ENCODE results near the gene ZNF516. TPM values are rescaled to one million over a fixed set of nuclear protein-coding genes. Genes with fewer than 3 reads are reported as not detected.

The ZNF516 gene
- total RNA-seq, 1 experiment from 2014 or later, result 25.5 TPM

DNA sequence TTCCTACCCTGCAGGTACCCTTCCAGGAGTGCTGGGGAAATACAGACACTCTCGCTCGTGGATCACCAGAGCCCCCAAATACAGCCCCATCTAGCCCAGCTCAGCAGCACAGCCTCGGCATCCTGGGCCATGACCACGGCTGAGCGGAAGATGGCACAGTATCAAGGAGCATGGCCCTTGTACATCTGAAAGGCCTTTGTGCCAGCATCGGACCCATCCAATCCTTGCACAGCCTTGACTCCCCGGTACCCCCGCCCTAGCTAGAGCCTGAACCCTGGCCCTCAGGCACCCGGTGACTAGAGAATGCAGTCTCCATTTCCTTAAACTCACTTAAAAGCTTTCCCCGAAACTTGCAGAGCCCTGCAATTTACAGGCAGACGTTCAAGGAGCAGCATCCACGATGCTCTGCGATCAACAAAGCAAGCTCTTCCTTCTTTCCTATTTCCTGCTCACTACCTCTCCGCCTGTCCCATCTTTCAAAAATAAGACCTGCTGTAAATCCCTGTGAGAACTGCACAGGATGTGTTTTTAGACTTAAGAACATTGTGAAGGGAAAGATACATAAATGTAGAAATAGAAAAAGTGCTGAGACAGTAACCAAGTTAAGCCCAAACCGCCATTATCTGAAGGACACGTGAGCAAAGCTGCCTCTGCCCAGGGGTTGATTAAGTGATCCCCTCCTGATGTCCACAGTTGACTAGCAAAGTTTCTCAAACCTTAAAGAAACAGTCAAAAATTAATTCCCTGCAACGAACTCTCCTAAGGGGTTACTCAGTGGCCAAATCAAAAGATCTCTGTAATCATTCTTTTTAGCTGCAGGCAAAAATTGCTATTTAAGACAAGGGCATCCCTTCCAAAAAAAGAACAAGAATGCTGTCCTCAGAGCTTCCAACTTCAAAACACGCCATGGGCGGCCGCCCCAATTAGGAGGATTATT, 48.5 kb downstream of the ZNF516 start:
- Histone ChIP-seq H3K9me3 (no peaks in the 10 kb centered on the region), H3K4me3 (ENCODE audit: low read depth, low read length) (no peak overlapping the region), H3K27me3 (replicated peaks; ENCODE audit: control insufficient read depth, insufficient read depth, low read length) (no peaks in the 10 kb centered on the region), H3K36me3 (ENCODE audit: control insufficient read depth, insufficient read depth, low read length) (no peaks in the 10 kb centered on the region), H3K4me1 (no peaks in the 10 kb centered on the region)
- ChIA-PET CTCF (no interaction called here), POLR2A (interaction anchor here (0.5 kb wide), 1 partner anchor 125 kb away, joined by 3 read pairs; no protein-coding TSS in a partner anchor)
- intact Hi-C loops (cut with micrococcal nuclease; ENCODE audit: unreplicated experiment), result no loop called here
- H3K36me3 Mint-ChIP-seq (ENCODE audit: insufficient read depth, unreplicated experiment), result no peaks in the 10 kb centered on the region
- no peak for DNase-seq
- no peaks in the 10 kb centered on the region for H3K9me3 Mint-ChIP-seq (ENCODE audit: unreplicated experiment)
- no TSS peak for BruUV-seq (replicated peaks)
- no peak overlapping the region for H3K27ac Mint-ChIP-seq (ENCODE audit: unreplicated experiment)
- TF ChIP-seq, protein P1, sequence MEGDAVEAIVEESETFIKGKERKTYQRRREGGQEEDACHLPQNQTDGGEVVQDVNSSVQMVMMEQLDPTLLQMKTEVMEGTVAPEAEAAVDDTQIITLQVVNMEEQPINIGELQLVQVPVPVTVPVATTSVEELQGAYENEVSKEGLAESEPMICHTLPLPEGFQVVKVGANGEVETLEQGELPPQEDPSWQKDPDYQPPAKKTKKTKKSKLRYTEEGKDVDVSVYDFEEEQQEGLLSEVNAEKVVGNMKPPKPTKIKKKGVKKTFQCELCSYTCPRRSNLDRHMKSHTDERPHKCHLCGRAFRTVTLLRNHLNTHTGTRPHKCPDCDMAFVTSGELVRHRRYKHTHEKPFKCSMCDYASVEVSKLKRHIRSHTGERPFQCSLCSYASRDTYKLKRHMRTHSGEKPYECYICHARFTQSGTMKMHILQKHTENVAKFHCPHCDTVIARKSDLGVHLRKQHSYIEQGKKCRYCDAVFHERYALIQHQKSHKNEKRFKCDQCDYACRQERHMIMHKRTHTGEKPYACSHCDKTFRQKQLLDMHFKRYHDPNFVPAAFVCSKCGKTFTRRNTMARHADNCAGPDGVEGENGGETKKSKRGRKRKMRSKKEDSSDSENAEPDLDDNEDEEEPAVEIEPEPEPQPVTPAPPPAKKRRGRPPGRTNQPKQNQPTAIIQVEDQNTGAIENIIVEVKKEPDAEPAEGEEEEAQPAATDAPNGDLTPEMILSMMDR (IDR thresholded peaks at IDR 0.05; ENCODE audit: insufficient read depth in 1 of 2, low read depth in 1 of 2, low read length in 1 of 2, severe bottlenecking in 1 of 2, unreplicated experiment in 1 of 2), result no peak
- H3K27me3 Mint-ChIP-seq (ENCODE audit: insufficient read depth, unreplicated experiment), result no peaks in the 10 kb centered on the region
- H3K4me3 Mint-ChIP-seq (ENCODE audit: unreplicated experiment), result no peak overlapping the region
- no peaks in the 10 kb centered on the region for H3K4me1 Mint-ChIP-seq (ENCODE audit: low read depth, unreplicated experiment)

GRCh38 chr18:76445741-76446232, 49.3 kb downstream of the ZNF516 start:
- CTCF ChIA-PET, result no interaction called here
- H3K36me3 Mint-ChIP-seq (ENCODE audit: insufficient read depth, unreplicated experiment), result no peaks in the 10 kb centered on the region
- no TSS peak for BruUV-seq (replicated peaks)

GRCh38 chr18:76445275-76445674, 49.8 kb downstream of the ZNF516 start:
- intact Hi-C loops (cut with micrococcal nuclease; ENCODE audit: unreplicated experiment), result no loop called here
- Histone ChIP-seq H3K9me3 (no peaks in the 10 kb centered on the region), H3K4me1 (no peaks in the 10 kb centered on the region), H3K4me3 (ENCODE audit: low read depth, low read length) (no peak overlapping the region), H3K27me3 (replicated peaks; ENCODE audit: control insufficient read depth, insufficient read depth, low read length) (no peaks in the 10 kb centered on the region), H3K36me3 (ENCODE audit: control insufficient read depth, insufficient read depth, low read length) (no peaks in the 10 kb centered on the region)
- ChIA-PET POLR2A (no interaction called here), CTCF (no interaction called here)
- TF ChIP-seq, protein P1 (IDR thresholded peaks at IDR 0.05; ENCODE audit: insufficient read depth in 1 of 2, low read depth in 1 of 2, low read length in 1 of 2, severe bottlenecking in 1 of 2, unreplicated experiment in 1 of 2), result no peak
- Mint-ChIP-seq H3K4me3 (ENCODE audit: unreplicated experiment) (no peak overlapping the region), H3K4me1 (ENCODE audit: low read depth, unreplicated experiment) (no peaks in the 10 kb centered on the region), H3K27me3 (ENCODE audit: insufficient read depth, unreplicated experiment) (no peaks in the 10 kb centered on the region), H3K27ac (ENCODE audit: unreplicated experiment) (no peak overlapping the region), H3K36me3 (ENCODE audit: insufficient read depth, unreplicated experiment) (no peaks in the 10 kb centered on the region), H3K9me3 (ENCODE audit: unreplicated experiment) (no peaks in the 10 kb centered on the region)
- BruUV-seq (replicated peaks), result no TSS peak
- DNase-seq, result no peak

More at GRCh38 chr18:76445741-76446232, 49.3 kb downstream of the ZNF516 start:
- DNase-seq, result no peak
- POLR2A ChIA-PET, result interaction anchor here (0.5 kb wide), 1 partner anchor 126 kb away, joined by 3 read pairs; no protein-coding TSS in a partner anchor
- H3K9me3 Mint-ChIP-seq (ENCODE audit: unreplicated experiment), result no peaks in the 10 kb centered on the region
- intact Hi-C loops (cut with micrococcal nuclease; ENCODE audit: unreplicated experiment), result no loop called here
- no peaks in the 10 kb centered on the region for H3K4me1 ChIP-seq
- H3K4me1 Mint-ChIP-seq (ENCODE audit: low read depth, unreplicated experiment), result no peaks in the 10 kb centered on the region
- no peak overlapping the region for H3K4me3 ChIP-seq (ENCODE audit: low read depth, low read length)
- no peak overlapping the region for H3K27ac Mint-ChIP-seq (ENCODE audit: unreplicated experiment)
- no peaks in the 10 kb centered on the region for H3K36me3 ChIP-seq (ENCODE audit: control insufficient read depth, insufficient read depth, low read length)
- TF ChIP-seq, protein P1 (IDR thresholded peaks at IDR 0.05; ENCODE audit: insufficient read depth in 1 of 2, low read depth in 1 of 2, low read length in 1 of 2, severe bottlenecking in 1 of 2, unreplicated experiment in 1 of 2), result no peak
- no peaks in the 10 kb centered on the region for H3K9me3 ChIP-seq
- no peaks in the 10 kb centered on the region for H3K27me3 Mint-ChIP-seq (ENCODE audit: insufficient read depth, unreplicated experiment)
- H3K4me3 Mint-ChIP-seq (ENCODE audit: unreplicated experiment), result no peak overlapping the region
- no peaks in the 10 kb centered on the region for H3K27me3 ChIP-seq (replicated peaks; ENCODE audit: control insufficient read depth, insufficient read depth, low read length)

Data from Caco-2 (cell line).